Measurements from ENCODE around the gene SLC2A5. TPM values are rescaled to one million over a fixed set of nuclear protein-coding genes. Genes with fewer than 3 reads are reported as not detected.
"Not testable (repeated sequence)": the region's sequence is repeated elsewhere in the genome, so short reads cannot be mapped to it uniquely, and the experiment has no call there.

The SLC2A5 gene
- total and polyA plus RNA-seq, 4 donors: 0.31 to 17.5 (median 8.1) TPM

- Histone ChIP-seq H3K9me3 (ENCODE audit: control insufficient read depth, low read length) (peaks cover 4% of the 10 kb centered on the region), H3K27ac (ENCODE audit: low read depth in 1 of 2, low read length in 2 of 2) (no peak overlapping the region), H3K4me1 (ENCODE audit: control insufficient read depth in 1 of 2, insufficient read depth in 2 of 2, low read length in 2 of 2) (no peaks in the 10 kb centered on the region), H3K4me3 (ENCODE audit: low read length in 2 of 2) (no peak overlapping the region), H3K36me3 (ENCODE audit: control insufficient read depth in 1 of 2, insufficient read depth in 2 of 2, low read length in 1 of 2) (no peaks in the 10 kb centered on the region), H3K27me3 (ENCODE audit: control insufficient read depth in 1 of 2, insufficient read depth in 2 of 2, low read length in 1 of 2) (no peaks in the 10 kb centered on the region)
- intact Hi-C loops (cut with DNase I): no loop called here
- 91 to 94% methylated on average over 28 of the region's 28 CpGs for WGBS, 2 donors
- ATAC-seq (ENCODE audit: low FRiP score) (no peak), DNase-seq (peak in 1 of 2 donors; percentile 11)
Observed at GRCh38 chr1:9037476-9038337, 31.7 kb downstream of the SLC2A5 start.

DNA sequence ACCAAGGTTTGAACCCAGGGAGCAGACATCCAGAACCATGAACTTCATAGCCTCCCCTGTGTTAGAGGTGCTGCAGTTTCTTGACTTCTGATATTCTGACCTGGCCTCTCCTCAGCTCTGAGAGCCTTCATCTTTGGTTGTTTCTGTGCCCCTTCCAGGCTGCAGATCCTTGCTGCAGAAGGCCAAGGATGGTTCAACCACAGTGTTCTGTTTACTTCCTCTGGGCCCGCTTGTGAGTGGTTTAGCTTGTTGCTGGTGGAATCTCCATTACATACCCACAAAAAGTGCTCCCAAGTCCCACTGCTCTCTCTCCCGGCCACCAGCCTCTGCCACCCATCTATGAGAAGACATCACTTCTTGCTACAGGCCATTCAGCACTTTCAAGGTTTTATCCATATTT lies 34.2 kb downstream of the SLC2A5 start:
- no peak for DNase-seq
- H3K36me3 ChIP-seq (ENCODE audit: control insufficient read depth in 1 of 2, insufficient read depth in 2 of 2, low read length in 1 of 2): no peaks in the 10 kb centered on the region
- H3K9me3 ChIP-seq (ENCODE audit: control insufficient read depth, low read length): peaks cover 5% of the 10 kb centered on the region

DNA sequence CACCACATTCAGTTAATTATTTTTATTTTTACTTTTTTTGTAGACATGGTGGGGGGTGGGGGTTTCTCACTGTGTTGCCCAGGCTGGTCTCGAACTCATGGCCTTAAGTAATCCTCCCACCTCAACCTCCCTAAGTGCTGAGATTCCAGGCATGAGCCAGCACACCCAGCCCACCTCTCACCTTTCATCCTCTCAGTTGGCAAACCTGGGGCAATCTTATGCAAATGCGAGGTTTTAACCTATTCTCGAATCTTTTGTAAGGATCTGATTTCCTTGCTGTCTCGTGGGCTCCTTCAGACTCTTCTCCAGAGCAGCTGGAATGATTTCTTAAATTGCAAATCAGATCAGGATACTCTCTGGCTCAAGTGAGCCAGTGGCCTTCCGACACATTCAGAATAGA lies 36.1 kb downstream of the SLC2A5 start:
- intact Hi-C loops (cut with DNase I): no loop called here
- DNase-seq (no peak), ATAC-seq (ENCODE audit: low FRiP score) (no peak)
- Histone ChIP-seq H3K4me3 (ENCODE audit: low read length in 2 of 2) (no peak overlapping the region), H3K9me3 (ENCODE audit: control insufficient read depth, low read length) (peaks cover 5% of the 10 kb centered on the region), H3K36me3 (ENCODE audit: control insufficient read depth in 1 of 2, insufficient read depth in 2 of 2, low read length in 1 of 2) (no peaks in the 10 kb centered on the region), H3K27ac (ENCODE audit: low read depth in 1 of 2, low read length in 2 of 2) (no peak overlapping the region), H3K27me3 (ENCODE audit: control insufficient read depth in 1 of 2, insufficient read depth in 2 of 2, low read length in 1 of 2) (no peaks in the 10 kb centered on the region), H3K4me1 (ENCODE audit: control insufficient read depth in 1 of 2, insufficient read depth in 2 of 2, low read length in 2 of 2) (no peaks in the 10 kb centered on the region)
- 67 to 71% methylated on average over 5 of the region's 5 CpGs for WGBS, 2 donors

More for the DNA sequence above, 34.2 kb downstream of the SLC2A5 start:
- Histone ChIP-seq H3K27ac (ENCODE audit: low read depth in 1 of 2, low read length in 2 of 2) (no peak overlapping the region), H3K27me3 (ENCODE audit: control insufficient read depth in 1 of 2, insufficient read depth in 2 of 2, low read length in 1 of 2) (no peaks in the 10 kb centered on the region), H3K4me3 (ENCODE audit: low read length in 2 of 2) (no peak overlapping the region), H3K4me1 (ENCODE audit: control insufficient read depth in 1 of 2, insufficient read depth in 2 of 2, low read length in 2 of 2) (no peaks in the 10 kb centered on the region)
- intact Hi-C loops (cut with DNase I): no loop called here
- ATAC-seq (ENCODE audit: low FRiP score): no peak
- WGBS, 2 donors: 94 to 96% methylated on average over 2 of the region's 2 CpGs

DNA sequence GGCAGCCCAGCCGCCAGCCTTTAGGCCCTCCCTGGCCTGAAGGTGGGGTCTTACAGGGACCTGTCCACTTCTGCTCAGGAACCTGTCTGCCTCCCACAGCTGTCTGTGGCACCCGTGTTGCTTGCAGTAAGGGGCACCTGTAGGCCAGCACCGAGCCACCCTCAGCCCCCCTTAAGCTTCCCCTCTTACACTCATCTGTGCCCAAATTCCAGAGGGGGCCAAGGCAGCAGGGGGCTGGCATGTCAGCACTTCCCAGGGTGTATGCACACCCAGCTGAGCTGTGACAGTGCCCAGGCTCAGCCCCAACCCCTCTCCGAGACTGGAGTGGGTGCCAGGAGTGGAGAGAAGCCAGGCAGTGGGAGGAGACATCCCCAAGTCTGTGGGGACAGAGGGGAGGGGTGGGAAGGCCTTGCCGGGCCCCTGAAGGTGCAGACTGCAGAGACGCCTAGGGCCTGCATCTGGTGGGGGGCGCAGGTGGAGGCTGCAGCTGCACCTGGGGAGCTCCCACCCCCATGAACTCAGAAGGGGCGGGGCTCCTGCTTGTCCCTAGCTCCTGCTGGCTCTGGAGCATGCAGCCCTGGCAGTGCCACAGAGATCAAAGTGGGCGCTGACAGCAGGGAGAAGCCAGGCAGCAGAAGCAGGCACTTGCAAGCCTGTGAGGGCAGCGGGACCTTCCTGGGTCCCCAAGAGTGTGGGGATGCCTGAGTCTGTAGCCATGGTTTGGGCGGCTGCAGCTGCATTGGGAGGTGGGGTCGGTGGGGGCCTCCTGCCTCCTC lies 37.8 kb downstream of the SLC2A5 start:
- Histone ChIP-seq H3K27ac (ENCODE audit: low read depth in 1 of 2, low read length in 2 of 2) (no peak overlapping the region), H3K4me1 (ENCODE audit: control insufficient read depth in 1 of 2, insufficient read depth in 2 of 2, low read length in 2 of 2) (no peaks in the 10 kb centered on the region), H3K9me3 (ENCODE audit: control insufficient read depth, low read length) (peaks cover 5% of the 10 kb centered on the region), H3K27me3 (ENCODE audit: control insufficient read depth in 1 of 2, insufficient read depth in 2 of 2, low read length in 1 of 2) (no peaks in the 10 kb centered on the region), H3K4me3 (ENCODE audit: low read length in 2 of 2) (no peak overlapping the region), H3K36me3 (ENCODE audit: control insufficient read depth in 1 of 2, insufficient read depth in 2 of 2, low read length in 1 of 2) (no peaks in the 10 kb centered on the region)
- ATAC-seq (ENCODE audit: low FRiP score): no peak
- 60 to 62% methylated on average over 10 to 12 of the region's 12 CpGs for WGBS, 2 donors
- no peak for DNase-seq
- intact Hi-C loops (cut with DNase I): no loop called here

DNA sequence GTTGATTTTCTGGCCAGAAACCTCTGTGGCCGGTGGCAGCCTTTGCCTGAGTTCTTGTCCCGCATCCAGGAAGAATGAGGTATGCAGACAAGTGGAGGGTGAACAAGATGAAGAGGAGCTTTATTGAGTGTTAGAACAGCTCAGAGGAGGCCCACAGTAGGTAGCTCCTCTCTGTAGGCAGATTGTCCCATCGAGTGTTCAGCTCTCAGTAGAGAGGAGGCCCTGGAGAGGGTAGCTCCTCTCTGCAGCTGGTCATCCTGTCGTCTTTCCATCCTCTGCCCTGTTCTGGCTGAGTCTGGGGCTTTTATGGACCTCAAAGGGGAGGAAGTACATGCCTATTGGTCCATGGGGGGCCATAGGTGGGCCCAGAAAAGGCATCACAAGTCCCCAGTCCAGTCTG lies 38.4 kb downstream of the SLC2A5 start:
- 89 to 95% methylated on average over 4 of the region's 4 CpGs for WGBS, 2 donors
- ATAC-seq (ENCODE audit: low FRiP score); H3K36me3 ChIP-seq (ENCODE audit: control insufficient read depth in 1 of 2, insufficient read depth in 2 of 2, low read length in 1 of 2); H3K4me1 ChIP-seq (ENCODE audit: control insufficient read depth in 1 of 2, insufficient read depth in 2 of 2, low read length in 2 of 2); H3K4me3 ChIP-seq (ENCODE audit: low read length in 2 of 2); H3K27ac ChIP-seq (ENCODE audit: low read depth in 1 of 2, low read length in 2 of 2); H3K9me3 ChIP-seq (ENCODE audit: control insufficient read depth, low read length); intact Hi-C loops (cut with DNase I); H3K27me3 ChIP-seq (ENCODE audit: control insufficient read depth in 1 of 2, insufficient read depth in 2 of 2, low read length in 1 of 2); DNase-seq: not testable (repeated sequence)

DNA sequence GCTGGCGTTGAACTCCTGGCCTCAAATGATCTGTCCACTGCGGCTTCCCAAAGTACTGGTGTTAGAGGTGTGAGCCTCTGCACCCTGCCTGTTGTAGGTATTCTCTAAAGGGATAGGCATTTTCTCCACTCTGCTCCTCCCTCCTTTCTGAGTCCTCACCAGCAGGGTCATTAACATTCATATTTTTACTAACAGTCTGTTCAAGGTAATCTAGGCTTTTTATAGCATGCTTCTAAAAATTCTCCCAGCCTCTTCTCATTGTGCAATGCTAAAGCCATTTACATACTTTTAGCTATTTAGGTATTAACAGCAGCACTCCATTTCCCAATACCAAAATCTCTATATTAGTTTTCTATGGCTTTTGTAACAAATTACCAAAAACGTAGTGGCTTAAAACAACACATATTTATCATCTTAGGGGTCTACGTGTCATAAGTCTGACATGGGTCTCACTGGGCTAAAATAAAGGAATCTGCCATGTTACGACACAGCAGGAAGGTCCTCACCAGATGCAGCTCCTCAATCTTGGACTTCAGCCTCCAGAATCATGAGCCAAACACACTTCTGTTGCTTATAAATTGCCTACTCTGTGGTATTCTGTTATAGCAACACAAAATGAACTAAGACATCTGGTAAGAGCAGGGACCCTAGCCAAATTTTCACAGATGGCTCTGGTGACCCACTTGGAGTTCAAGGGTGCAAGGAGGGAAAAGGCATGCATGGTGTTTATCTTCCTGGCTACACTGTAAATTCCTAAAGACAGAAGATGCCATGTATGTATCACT lies 40.3 kb downstream of the SLC2A5 start:
- Histone ChIP-seq H3K36me3 (ENCODE audit: control insufficient read depth in 1 of 2, insufficient read depth in 2 of 2, low read length in 1 of 2) (no peaks in the 10 kb centered on the region), H3K27me3 (ENCODE audit: control insufficient read depth in 1 of 2, insufficient read depth in 2 of 2, low read length in 1 of 2) (no peaks in the 10 kb centered on the region), H3K27ac (ENCODE audit: low read depth in 1 of 2, low read length in 2 of 2) (no peak overlapping the region), H3K9me3 (ENCODE audit: control insufficient read depth, low read length) (peaks cover 2% of the 10 kb centered on the region), H3K4me1 (ENCODE audit: control insufficient read depth in 1 of 2, insufficient read depth in 2 of 2, low read length in 2 of 2) (no peaks in the 10 kb centered on the region), H3K4me3 (ENCODE audit: low read length in 2 of 2) (no peak overlapping the region)
- 80 to 90% methylated on average over 5 of the region's 5 CpGs for WGBS, 2 donors
- DNase-seq (no peak), ATAC-seq (ENCODE audit: low FRiP score) (no peak)
- intact Hi-C loops (cut with DNase I): no loop called here

- ATAC-seq (ENCODE audit: low FRiP score) (no peak), DNase-seq (no peak)
- no peak overlapping the region for H3K27ac ChIP-seq (ENCODE audit: low read depth in 1 of 2, low read length in 2 of 2)
- no peaks in the 10 kb centered on the region for H3K36me3 ChIP-seq (ENCODE audit: control insufficient read depth in 1 of 2, insufficient read depth in 2 of 2, low read length in 1 of 2)
- peaks cover 2% of the 10 kb centered on the region for H3K9me3 ChIP-seq (ENCODE audit: control insufficient read depth, low read length)
- no peaks in the 10 kb centered on the region for H3K4me1 ChIP-seq (ENCODE audit: control insufficient read depth in 1 of 2, insufficient read depth in 2 of 2, low read length in 2 of 2)
- 87 to 88% methylated on average over 4 of the region's 4 CpGs for WGBS, 2 donors
- H3K4me3 ChIP-seq (ENCODE audit: low read length in 2 of 2): no peak overlapping the region
- H3K27me3 ChIP-seq (ENCODE audit: control insufficient read depth in 1 of 2, insufficient read depth in 2 of 2, low read length in 1 of 2): no peaks in the 10 kb centered on the region
- intact Hi-C loops (cut with DNase I): no loop called here
Observed at GRCh38 chr1:9027307-9027706, 42.1 kb downstream of the SLC2A5 start.

GRCh38 chr1:9025449-9025848 lies 44.0 kb downstream of the SLC2A5 start:
- Histone ChIP-seq H3K27me3 (ENCODE audit: control insufficient read depth in 1 of 2, insufficient read depth in 2 of 2, low read length in 1 of 2) (no peaks in the 10 kb centered on the region), H3K9me3 (ENCODE audit: control insufficient read depth, low read length) (no peaks in the 10 kb centered on the region), H3K4me1 (ENCODE audit: control insufficient read depth in 1 of 2, insufficient read depth in 2 of 2, low read length in 2 of 2) (no peaks in the 10 kb centered on the region), H3K4me3 (ENCODE audit: low read length in 2 of 2) (no peak overlapping the region), H3K27ac (ENCODE audit: low read depth in 1 of 2, low read length in 2 of 2) (no peak overlapping the region), H3K36me3 (ENCODE audit: control insufficient read depth in 1 of 2, insufficient read depth in 2 of 2, low read length in 1 of 2) (no peaks in the 10 kb centered on the region)
- no peak for ATAC-seq (ENCODE audit: low FRiP score)
- intact Hi-C loops (cut with DNase I): no loop called here
- 84 to 86% methylated on average over 5 of the region's 5 CpGs for WGBS, 2 donors
- no peak for DNase-seq

Measured in aorta (tissue), 5 donors.